Lung (tissue), 12 donors: ENCODE results near the gene JDP2. TPM values are rescaled to one million over a fixed set of nuclear protein-coding genes. Genes with fewer than 3 reads are reported as not detected.

Experiments used
- ATAC-seq: fragments of 200-7000 bp; cut with Tn5 transposase; one replicate; pipeline ENCODE4 v1.9.1; 2020; ENCODE audit warnings: moderate number of reproducible peaks; ENCODE audit not compliant: insufficient read depth, low FRiP score
- DNase-seq, 3 donors: peaks; one replicate each; pipeline ENCODE4 v3.0.0-alpha.2; 2013 to 2017
- H3K27ac ChIP-seq, 2 donors: one replicate each; pipeline ENCODE4 v1.5.1; 2013; ENCODE audit warnings: mild to moderate bottlenecking in 2 of 2, moderate library complexity in 2 of 2, control low read depth in 1 of 2, inconsistent platforms in 1 of 2, low read depth in 1 of 2, low read length in 1 of 2
- H3K27me3 ChIP-seq, 3 donors: one replicate each; pipeline ENCODE4 v1.5.1; 2013; ENCODE audit warnings: low read length in 2 of 3; ENCODE audit not compliant: control insufficient read depth in 3 of 3, insufficient read depth in 3 of 3
- H3K36me3 ChIP-seq, 4 donors: one replicate each; pipeline ENCODE4 v1.5.1; 2013; ENCODE audit warnings: low read length in 4 of 4, mild to moderate bottlenecking in 1 of 4, moderate library complexity in 1 of 4; ENCODE audit not compliant: control insufficient read depth in 4 of 4, insufficient read depth in 4 of 4
- H3K4me1 ChIP-seq, 5 donors: one replicate each; pipeline ENCODE4 v1.5.1; 2013; ENCODE audit warnings: low read length in 5 of 5, mild to moderate bottlenecking in 2 of 5, moderate library complexity in 1 of 5; ENCODE audit not compliant: control insufficient read depth in 5 of 5, insufficient read depth in 5 of 5
- H3K4me3 ChIP-seq: one replicate; pipeline ENCODE4 v1.5.1; 2013; ENCODE audit warnings: mild to moderate bottlenecking, control low read depth, moderate library complexity
- H3K9ac ChIP-seq, 2 donors: one replicate each; pipeline ENCODE4 v1.5.1; 2013; ENCODE audit warnings: low read length in 2 of 2, control low read depth in 1 of 2; ENCODE audit not compliant: insufficient read depth in 1 of 2
- H3K9me3 ChIP-seq, 4 donors: one replicate each; pipeline ENCODE4 v1.5.1; 2013; ENCODE audit warnings: low read length in 3 of 4, mild to moderate bottlenecking in 1 of 4, moderate library complexity in 1 of 4; ENCODE audit not compliant: control insufficient read depth in 4 of 4, insufficient read depth in 3 of 4
- WGBS, 2 donors: extraction: QIAGEN DNeasy Blood & Tissue Kit; methylation state at CpG; one replicate each; pipeline ENCODE4 v1.1.7; 2013; 5-methylcytosine and 5-hydroxymethylcytosine counted together
- polyA plus RNA-seq, 2 donors: library from polyadenylated mRNA; stranded (reverse); fragments of 200-250 nt; gene quantifications; one replicate each; pipeline ENCODE4 v1.2.1, GENCODE V29; 2013
- total RNA-seq, 2 donors: library from RNA; depleted of rRNA in 1 of 2; stranded (reverse); fragments of >200 nt in 1 of 2; gene quantifications; one replicate each; pipeline ENCODE4 v1.2.1, GENCODE V29; 2014 to 2021
- TF ChIP-seq, protein P1 (sequence below): IDR thresholded peaks from 2 replicates; pipeline ENCODE4 v1.5.1; 2012; ENCODE audit warnings: mild to moderate bottlenecking; ENCODE audit errors: control extremely low read depth, extremely low read depth
- donor health status: control.
- donor health status: control.
- donor health status: Bipolar disorder and iron deficiency.
- donor health status: healthy.
- donor health status: DM: yes; HTN: yes; CAD: no.

JDP2 gene
- total and polyA plus RNA-seq, 4 donors, result 34.8 to 88.9 (median 57.7) TPM

DNA sequence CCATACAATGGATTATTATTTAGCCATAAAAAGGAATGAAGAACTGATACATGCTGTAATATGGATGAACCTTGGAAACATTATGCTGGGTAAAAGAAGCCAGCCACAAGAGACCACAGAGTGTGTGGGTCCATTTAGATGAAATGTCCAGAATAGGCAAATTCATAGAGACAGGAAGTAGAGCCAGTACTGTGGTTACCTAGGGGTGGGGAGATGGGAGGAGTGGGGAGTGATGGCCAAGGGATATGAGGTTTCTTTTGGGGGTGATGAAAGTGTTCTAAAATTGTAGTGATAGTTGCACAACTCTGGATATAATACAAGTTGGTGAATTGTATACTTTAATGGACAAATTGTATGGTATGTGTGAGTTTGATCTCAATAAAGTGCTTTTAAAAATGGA, 18.6 kb downstream of the JDP2 start:
- no peaks in the 10 kb centered on the region for H3K9me3 ChIP-seq
- no peak overlapping the region for H3K9ac ChIP-seq
- peaks cover 0 to 42% (median 19%) of the 10 kb centered on the region in 5 donors for H3K4me1 ChIP-seq
- H3K27me3 ChIP-seq, result no peaks in the 10 kb centered on the region
- DNase-seq (no peak), ATAC-seq (no peak)
- no peak overlapping the region for H3K27ac ChIP-seq
- peaks cover 0 to 19% (median 8%) of the 10 kb centered on the region in 4 donors for H3K36me3 ChIP-seq
- TF ChIP-seq, protein P1, sequence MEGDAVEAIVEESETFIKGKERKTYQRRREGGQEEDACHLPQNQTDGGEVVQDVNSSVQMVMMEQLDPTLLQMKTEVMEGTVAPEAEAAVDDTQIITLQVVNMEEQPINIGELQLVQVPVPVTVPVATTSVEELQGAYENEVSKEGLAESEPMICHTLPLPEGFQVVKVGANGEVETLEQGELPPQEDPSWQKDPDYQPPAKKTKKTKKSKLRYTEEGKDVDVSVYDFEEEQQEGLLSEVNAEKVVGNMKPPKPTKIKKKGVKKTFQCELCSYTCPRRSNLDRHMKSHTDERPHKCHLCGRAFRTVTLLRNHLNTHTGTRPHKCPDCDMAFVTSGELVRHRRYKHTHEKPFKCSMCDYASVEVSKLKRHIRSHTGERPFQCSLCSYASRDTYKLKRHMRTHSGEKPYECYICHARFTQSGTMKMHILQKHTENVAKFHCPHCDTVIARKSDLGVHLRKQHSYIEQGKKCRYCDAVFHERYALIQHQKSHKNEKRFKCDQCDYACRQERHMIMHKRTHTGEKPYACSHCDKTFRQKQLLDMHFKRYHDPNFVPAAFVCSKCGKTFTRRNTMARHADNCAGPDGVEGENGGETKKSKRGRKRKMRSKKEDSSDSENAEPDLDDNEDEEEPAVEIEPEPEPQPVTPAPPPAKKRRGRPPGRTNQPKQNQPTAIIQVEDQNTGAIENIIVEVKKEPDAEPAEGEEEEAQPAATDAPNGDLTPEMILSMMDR, result no peak
- H3K4me3 ChIP-seq, result no peak overlapping the region

DNA sequence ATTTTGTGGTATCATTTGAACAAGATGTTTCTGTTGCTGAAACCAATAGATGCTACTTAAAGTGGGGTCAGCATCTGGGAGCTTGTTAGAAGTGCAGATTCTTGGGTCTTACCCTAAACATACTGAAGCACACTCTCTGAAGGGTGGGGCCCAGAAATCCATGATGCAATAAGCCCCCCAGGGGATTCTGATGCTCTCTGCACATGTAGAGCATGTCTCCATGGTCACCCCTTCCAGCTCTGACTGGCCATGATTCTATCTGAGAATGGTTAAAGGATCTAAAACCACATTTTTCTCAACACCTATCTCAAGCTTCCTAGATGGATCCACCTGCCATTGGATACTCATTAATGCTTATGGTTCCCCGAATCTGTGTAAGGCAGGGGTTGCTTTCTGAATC, 20.4 kb downstream of the JDP2 start:
- Histone ChIP-seq H3K4me1 (peaks cover 12 to 35% (median 24%) of the 10 kb centered on the region in 5 donors), H3K27ac (no peak overlapping the region), H3K36me3 (peaks cover 0 to 15% (median 6%) of the 10 kb centered on the region in 4 donors)

DNA sequence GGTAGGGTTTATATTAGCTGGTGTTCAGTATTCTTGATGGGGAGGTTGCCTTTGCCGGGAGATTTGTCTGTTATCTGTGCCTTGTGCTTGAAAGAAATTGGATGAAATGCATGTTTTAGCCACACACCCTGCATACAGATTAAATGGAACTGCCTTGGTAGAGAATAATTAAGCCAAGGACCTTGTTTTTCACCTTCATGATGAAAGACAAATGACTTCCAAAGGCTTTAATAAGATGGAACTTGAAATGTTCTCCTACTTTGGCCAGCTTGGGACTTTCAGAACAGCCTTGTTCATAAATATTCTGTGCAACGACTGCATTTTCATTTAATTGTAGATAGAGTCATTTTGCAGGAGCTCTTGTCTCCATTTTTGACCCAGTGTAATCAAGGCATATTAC, 21.2 kb downstream of the JDP2 start:
- Histone ChIP-seq H3K36me3 (peaks cover 0 to 15% (median 6%) of the 10 kb centered on the region in 4 donors), H3K27ac (no peak overlapping the region)
- ATAC-seq, result no peak

More for the DNA sequence above, 20.4 kb downstream of the JDP2 start:
- DNase-seq (no peak), ATAC-seq (no peak)
- no peak overlapping the region for H3K4me3 ChIP-seq
- no peaks in the 10 kb centered on the region for H3K27me3 ChIP-seq
- 95 to 96% methylated on average over 1 of the region's 1 CpG for WGBS, 2 donors
- no peaks in the 10 kb centered on the region for H3K9me3 ChIP-seq
- H3K9ac ChIP-seq, result no peak overlapping the region
- TF ChIP-seq, protein P1, result no peak

More for the DNA sequence above, 21.2 kb downstream of the JDP2 start:
- WGBS, 2 donors, result 34 to 54% methylated on average over 2 of the region's 2 CpGs
- no peaks in the 10 kb centered on the region for H3K27me3 ChIP-seq
- TF ChIP-seq, protein P1, result no peak
- peaks cover 20 to 39% (median 29%) of the 10 kb centered on the region in 5 donors for H3K4me1 ChIP-seq
- no peak overlapping the region for H3K4me3 ChIP-seq
- H3K9ac ChIP-seq, result no peak overlapping the region
- H3K9me3 ChIP-seq, result no peaks in the 10 kb centered on the region
- no peak for DNase-seq
